Loucy (cell line): ENCODE results near the gene INPPL1.

ENCODE experiments used
- CTCF ChIP-seq: fragments of 200-600 bp; sonication (generic); conservative IDR thresholded peaks from 2 replicates; pipeline ENCODE4 v1.5.1; 2014; ENCODE audit warnings: mild to moderate bottlenecking, antibody characterized with exemption, low read length
- EZH2phosphoT487 ChIP-seq: fragments of 200-600 bp; IDR thresholded peaks from 2 replicates; pipeline ENCODE4 v1.6.1; 2018; ENCODE audit warnings: antibody characterized with exemption, mild to moderate bottlenecking, moderate library complexity, borderline replicate concordance

GRCh38 chr11:72237112-72237931 is 12.8 kb downstream of the INPPL1 start:
- TF ChIP-seq CTCF, result no peak
- no peak for TF ChIP-seq EZH2phosphoT487
